KMS-11 (cell line): ENCODE data around the gene UCHL3.

Experiments used
- H2AFZ ChIP-seq: fragments of 200-600 bp; sonication (generic); 2 replicates; pipeline ENCODE4 v1.6.1; 2016; ENCODE audit warnings: antibody characterized with exemption, mixed run types, low read depth
- H3K27ac ChIP-seq: fragments of 200-600 bp; sonication (generic); 2 replicates; pipeline ENCODE4 v1.6.1; 2016; ENCODE audit warnings: mild to moderate bottlenecking, mixed run types
- H3K27me3 ChIP-seq: fragments of 200-600 bp; sonication (generic); 2 replicates; pipeline ENCODE4 v1.6.1; 2017; ENCODE audit warnings: mild to moderate bottlenecking, low read depth, mixed run types, moderate library complexity; ENCODE audit not compliant: insufficient read depth
- H3K36me3 ChIP-seq: fragments of 200-600 bp; sonication (generic); 2 replicates; pipeline ENCODE4 v1.6.1; 2017; ENCODE audit warnings: mild to moderate bottlenecking, mixed run types; ENCODE audit not compliant: insufficient read depth
- H3K4me1 ChIP-seq: fragments of 200-600 bp; sonication (generic); 2 replicates; pipeline ENCODE4 v1.6.1; 2016; ENCODE audit warnings: mild to moderate bottlenecking, low read depth, mixed run types; ENCODE audit not compliant: poor library complexity, severe bottlenecking
- H3K4me2 ChIP-seq: fragments of 200-600 bp; sonication (generic); 2 replicates; pipeline ENCODE4 v1.7.0; 2016; ENCODE audit warnings: mild to moderate bottlenecking, mixed run types
- H3K4me3 ChIP-seq: fragments of 200-600 bp; sonication (generic); IDR thresholded peaks from 2 replicates; pipeline ENCODE4 v1.6.1; 2017; ENCODE audit warnings: low read depth, low read length, mixed read lengths; ENCODE audit not compliant: insufficient read depth
- H3K79me2 ChIP-seq: fragments of 200-600 bp; sonication (generic); 2 replicates; pipeline ENCODE4 v1.6.1; 2016; ENCODE audit warnings: low read depth, mixed run types; ENCODE audit not compliant: insufficient read depth
- H3K9ac ChIP-seq: fragments of 200-600 bp; sonication (generic); 2 replicates; pipeline ENCODE4 v1.6.1; 2016; ENCODE audit warnings: mild to moderate bottlenecking, mixed run types
- H4K20me1 ChIP-seq: fragments of 200-600 bp; sonication (generic); 2 replicates; pipeline ENCODE4 v1.6.1; 2016; ENCODE audit warnings: mild to moderate bottlenecking, mixed run types; ENCODE audit not compliant: insufficient read depth
- TF ChIP-seq, protein P1 (sequence below): fragments of 200-600 bp; sonication (generic); conservative IDR thresholded peaks from 2 replicates; pipeline ENCODE4 v1.6.1; 2017; ENCODE audit warnings: low read depth, mild to moderate bottlenecking, antibody characterized with exemption, low read length, moderate library complexity, mixed read lengths

UCHL3 gene

DNA sequence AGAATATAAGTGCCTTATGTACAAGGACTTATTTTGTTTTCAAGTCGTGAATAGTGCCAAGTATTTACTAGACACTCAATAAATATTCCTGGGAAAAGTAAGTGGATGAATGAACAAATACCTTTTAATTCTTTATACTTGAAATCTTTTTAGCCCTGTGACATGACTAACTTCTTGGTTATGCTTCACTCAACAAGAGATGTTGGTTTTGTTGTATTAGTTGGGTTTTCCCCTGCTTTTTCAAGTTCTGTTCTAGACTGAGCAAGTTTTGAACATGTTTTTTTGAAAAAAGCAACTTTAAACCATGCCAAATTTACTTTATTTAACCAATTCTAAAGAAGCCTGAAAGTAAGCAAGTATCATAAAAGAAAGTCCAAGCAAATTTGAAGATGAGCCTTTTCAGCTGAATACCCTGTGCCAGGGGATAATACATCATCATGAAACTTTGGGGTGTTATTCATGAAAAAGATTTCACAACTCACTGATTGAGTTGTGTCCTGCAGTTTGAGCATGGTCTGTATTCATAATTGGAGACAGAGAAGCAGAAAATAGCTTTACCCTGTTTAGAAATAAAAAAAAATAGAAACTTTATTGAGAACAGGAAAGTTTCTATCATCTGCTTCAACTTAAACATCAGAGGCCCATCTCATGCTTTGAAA, 97.7 kb downstream of the UCHL3 start:
- Histone ChIP-seq H3K9ac (no peak overlapping the region), H3K4me2 (no peak overlapping the region), H2AFZ (no peak overlapping the region), H3K27me3 (no peaks in the 10 kb centered on the region), H3K79me2 (no peaks in the 10 kb centered on the region), H3K4me3 (no peak overlapping the region), H3K36me3 (no peaks in the 10 kb centered on the region), H3K4me1 (peaks cover 9% of the 10 kb centered on the region), H3K27ac (no peak overlapping the region), H4K20me1 (no peaks in the 10 kb centered on the region)
- TF ChIP-seq, protein P1, sequence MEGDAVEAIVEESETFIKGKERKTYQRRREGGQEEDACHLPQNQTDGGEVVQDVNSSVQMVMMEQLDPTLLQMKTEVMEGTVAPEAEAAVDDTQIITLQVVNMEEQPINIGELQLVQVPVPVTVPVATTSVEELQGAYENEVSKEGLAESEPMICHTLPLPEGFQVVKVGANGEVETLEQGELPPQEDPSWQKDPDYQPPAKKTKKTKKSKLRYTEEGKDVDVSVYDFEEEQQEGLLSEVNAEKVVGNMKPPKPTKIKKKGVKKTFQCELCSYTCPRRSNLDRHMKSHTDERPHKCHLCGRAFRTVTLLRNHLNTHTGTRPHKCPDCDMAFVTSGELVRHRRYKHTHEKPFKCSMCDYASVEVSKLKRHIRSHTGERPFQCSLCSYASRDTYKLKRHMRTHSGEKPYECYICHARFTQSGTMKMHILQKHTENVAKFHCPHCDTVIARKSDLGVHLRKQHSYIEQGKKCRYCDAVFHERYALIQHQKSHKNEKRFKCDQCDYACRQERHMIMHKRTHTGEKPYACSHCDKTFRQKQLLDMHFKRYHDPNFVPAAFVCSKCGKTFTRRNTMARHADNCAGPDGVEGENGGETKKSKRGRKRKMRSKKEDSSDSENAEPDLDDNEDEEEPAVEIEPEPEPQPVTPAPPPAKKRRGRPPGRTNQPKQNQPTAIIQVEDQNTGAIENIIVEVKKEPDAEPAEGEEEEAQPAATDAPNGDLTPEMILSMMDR = no peak

DNA sequence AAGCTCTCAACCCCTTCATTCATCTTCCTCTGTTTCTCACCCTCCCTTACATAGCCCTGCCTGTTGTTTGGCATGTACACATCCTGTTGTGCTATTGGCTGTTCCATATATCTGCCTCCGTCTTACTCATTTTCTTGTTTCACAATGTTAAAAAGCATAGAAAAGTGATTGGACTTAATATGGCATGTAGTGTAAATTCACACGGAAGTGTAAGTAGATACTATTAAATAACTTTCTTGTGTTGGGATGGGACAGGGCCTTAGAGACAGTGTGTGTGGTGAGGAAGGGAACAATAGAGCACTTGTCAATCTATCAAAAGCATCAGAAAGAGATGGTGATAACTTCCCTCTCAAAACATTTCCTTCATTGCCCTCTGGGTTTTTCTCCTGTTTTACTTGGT, 98.9 kb downstream of the UCHL3 start:
- Histone ChIP-seq H2AFZ (no peak overlapping the region), H3K27me3 (no peaks in the 10 kb centered on the region), H3K36me3 (no peaks in the 10 kb centered on the region), H3K79me2 (no peaks in the 10 kb centered on the region), H3K4me2 (no peak overlapping the region), H3K9ac (no peak overlapping the region), H4K20me1 (no peaks in the 10 kb centered on the region), H3K4me1 (peaks cover 9% of the 10 kb centered on the region), H3K27ac (no peak overlapping the region), H3K4me3 (no peak overlapping the region)
- TF ChIP-seq, protein P1 = no peak

DNA sequence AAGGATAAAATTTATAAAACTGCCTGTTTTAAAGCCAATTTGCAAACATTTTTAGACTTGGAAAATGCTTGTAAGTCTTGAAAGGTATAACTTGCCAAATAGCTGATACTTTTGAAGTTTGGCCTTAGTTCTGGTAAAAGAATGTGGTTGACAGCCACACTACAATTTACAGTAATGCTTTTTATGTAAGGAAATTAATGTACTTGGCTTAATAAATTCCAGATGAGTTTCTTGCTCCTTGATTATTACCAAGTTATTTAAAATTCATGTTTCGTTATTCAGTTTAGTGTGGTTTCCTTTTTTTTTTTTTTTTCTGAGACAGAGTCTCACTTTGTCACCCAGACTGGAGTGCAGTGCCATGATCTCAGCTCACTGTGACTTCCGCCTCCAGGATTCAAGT, 101.4 kb downstream of the UCHL3 start:
- no peak overlapping the region for H3K4me2 ChIP-seq
- H3K27ac ChIP-seq = no peak overlapping the region
- no peaks in the 10 kb centered on the region for H3K27me3 ChIP-seq
- H2AFZ ChIP-seq = no peak overlapping the region
- no peak overlapping the region for H3K9ac ChIP-seq
- peaks cover 9% of the 10 kb centered on the region for H3K4me1 ChIP-seq
- H3K79me2 ChIP-seq = no peaks in the 10 kb centered on the region
- H4K20me1 ChIP-seq = no peaks in the 10 kb centered on the region
- no peaks in the 10 kb centered on the region for H3K36me3 ChIP-seq
- no peak overlapping the region for H3K4me3 ChIP-seq
- TF ChIP-seq, protein P1 = no peak

DNA sequence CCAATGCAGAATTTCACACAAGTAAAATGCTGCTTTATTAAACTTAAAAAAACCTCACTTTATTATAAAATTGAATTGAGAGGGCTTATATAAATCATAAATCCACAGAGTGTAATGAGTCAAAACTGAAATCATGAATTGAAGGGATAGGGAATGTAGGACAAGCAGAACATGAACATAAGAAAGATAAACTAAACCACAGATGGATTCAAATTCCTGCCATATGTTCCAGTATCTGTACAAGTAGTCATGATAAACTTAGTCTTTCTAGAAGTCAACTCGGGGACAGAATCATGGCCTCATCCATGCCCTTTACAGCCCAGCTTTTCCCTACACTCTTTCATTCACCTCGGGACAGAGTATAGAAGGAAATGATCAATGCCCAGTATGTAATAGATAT, 103.1 kb downstream of the UCHL3 start:
- Histone ChIP-seq H4K20me1 (no peaks in the 10 kb centered on the region), H3K9ac (no peak overlapping the region), H3K4me2 (no peak overlapping the region), H3K27me3 (no peaks in the 10 kb centered on the region), H3K36me3 (no peaks in the 10 kb centered on the region), H3K4me1 (no peaks in the 10 kb centered on the region), H3K79me2 (no peaks in the 10 kb centered on the region), H3K27ac (no peak overlapping the region), H2AFZ (no peak overlapping the region), H3K4me3 (no peak overlapping the region)
- TF ChIP-seq, protein P1 = no peak
